ENCODE results near the gene KRT81.

Gene KRT81

GRCh38 chr12:52312086-52312485, 20.8 kb upstream of the KRT81 start:
- Mint-ChIP-seq H3K4me3 (no peak overlapping the region), H3K27me3 (ENCODE audit: low read depth) (peaks cover 61% of the 10 kb centered on the region), H3K4me1 (peaks cover 24% of the 10 kb centered on the region), H3K27ac (no peak overlapping the region), H3K36me3 (ENCODE audit: low read depth) (no peaks in the 10 kb centered on the region), H3K9me3 (no peaks in the 10 kb centered on the region)
- TF ChIP-seq, protein P1, sequence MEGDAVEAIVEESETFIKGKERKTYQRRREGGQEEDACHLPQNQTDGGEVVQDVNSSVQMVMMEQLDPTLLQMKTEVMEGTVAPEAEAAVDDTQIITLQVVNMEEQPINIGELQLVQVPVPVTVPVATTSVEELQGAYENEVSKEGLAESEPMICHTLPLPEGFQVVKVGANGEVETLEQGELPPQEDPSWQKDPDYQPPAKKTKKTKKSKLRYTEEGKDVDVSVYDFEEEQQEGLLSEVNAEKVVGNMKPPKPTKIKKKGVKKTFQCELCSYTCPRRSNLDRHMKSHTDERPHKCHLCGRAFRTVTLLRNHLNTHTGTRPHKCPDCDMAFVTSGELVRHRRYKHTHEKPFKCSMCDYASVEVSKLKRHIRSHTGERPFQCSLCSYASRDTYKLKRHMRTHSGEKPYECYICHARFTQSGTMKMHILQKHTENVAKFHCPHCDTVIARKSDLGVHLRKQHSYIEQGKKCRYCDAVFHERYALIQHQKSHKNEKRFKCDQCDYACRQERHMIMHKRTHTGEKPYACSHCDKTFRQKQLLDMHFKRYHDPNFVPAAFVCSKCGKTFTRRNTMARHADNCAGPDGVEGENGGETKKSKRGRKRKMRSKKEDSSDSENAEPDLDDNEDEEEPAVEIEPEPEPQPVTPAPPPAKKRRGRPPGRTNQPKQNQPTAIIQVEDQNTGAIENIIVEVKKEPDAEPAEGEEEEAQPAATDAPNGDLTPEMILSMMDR (IDR thresholded peaks at IDR 0.05; ENCODE audit: unreplicated experiment in 3 of 3), result no peak

GRCh38 chr12:52311285-52311648, 19.9 kb upstream of the KRT81 start:
- Mint-ChIP-seq H3K27me3 (ENCODE audit: low read depth) (peaks cover 64% of the 10 kb centered on the region), H3K9me3 (no peaks in the 10 kb centered on the region), H3K36me3 (ENCODE audit: low read depth) (no peaks in the 10 kb centered on the region), H3K27ac (no peak overlapping the region), H3K4me1 (peaks cover 24% of the 10 kb centered on the region), H3K4me3 (no peak overlapping the region)
- TF ChIP-seq, protein P1 (IDR thresholded peaks at IDR 0.05; ENCODE audit: unreplicated experiment in 3 of 3), result no peak

GRCh38 chr12:52310622-52311284, 19.4 kb upstream of the KRT81 start:
- Mint-ChIP-seq H3K9me3 (no peaks in the 10 kb centered on the region), H3K27ac (no peak overlapping the region)

GRCh38 chr12:52308806-52309425, 17.6 kb upstream of the KRT81 start:
- peak overlapping the region; percentile 6 to 76 (median 66) for H3K27ac Mint-ChIP-seq
- H3K36me3 Mint-ChIP-seq (ENCODE audit: low read depth), result no peaks in the 10 kb centered on the region
- H3K4me3 Mint-ChIP-seq, result peak overlapping the region; percentile 66 to 74 (median 73)
- H3K4me1 Mint-ChIP-seq, result peaks cover 24% of the 10 kb centered on the region
- H3K27me3 Mint-ChIP-seq (ENCODE audit: low read depth), result peaks cover 79% of the 10 kb centered on the region
- TF ChIP-seq, protein P1 (IDR thresholded peaks at IDR 0.05; ENCODE audit: unreplicated experiment in 3 of 3), result no peak
- no peaks in the 10 kb centered on the region for H3K9me3 Mint-ChIP-seq

More at GRCh38 chr12:52310622-52311284, 19.4 kb upstream of the KRT81 start:
- Mint-ChIP-seq H3K27me3 (ENCODE audit: low read depth) (peaks cover 68% of the 10 kb centered on the region), H3K4me1 (peaks cover 24% of the 10 kb centered on the region), H3K36me3 (ENCODE audit: low read depth) (no peaks in the 10 kb centered on the region), H3K4me3 (no peak overlapping the region)
- TF ChIP-seq, protein P1 (IDR thresholded peaks at IDR 0.05; ENCODE audit: unreplicated experiment in 3 of 3), result no peak

DNA sequence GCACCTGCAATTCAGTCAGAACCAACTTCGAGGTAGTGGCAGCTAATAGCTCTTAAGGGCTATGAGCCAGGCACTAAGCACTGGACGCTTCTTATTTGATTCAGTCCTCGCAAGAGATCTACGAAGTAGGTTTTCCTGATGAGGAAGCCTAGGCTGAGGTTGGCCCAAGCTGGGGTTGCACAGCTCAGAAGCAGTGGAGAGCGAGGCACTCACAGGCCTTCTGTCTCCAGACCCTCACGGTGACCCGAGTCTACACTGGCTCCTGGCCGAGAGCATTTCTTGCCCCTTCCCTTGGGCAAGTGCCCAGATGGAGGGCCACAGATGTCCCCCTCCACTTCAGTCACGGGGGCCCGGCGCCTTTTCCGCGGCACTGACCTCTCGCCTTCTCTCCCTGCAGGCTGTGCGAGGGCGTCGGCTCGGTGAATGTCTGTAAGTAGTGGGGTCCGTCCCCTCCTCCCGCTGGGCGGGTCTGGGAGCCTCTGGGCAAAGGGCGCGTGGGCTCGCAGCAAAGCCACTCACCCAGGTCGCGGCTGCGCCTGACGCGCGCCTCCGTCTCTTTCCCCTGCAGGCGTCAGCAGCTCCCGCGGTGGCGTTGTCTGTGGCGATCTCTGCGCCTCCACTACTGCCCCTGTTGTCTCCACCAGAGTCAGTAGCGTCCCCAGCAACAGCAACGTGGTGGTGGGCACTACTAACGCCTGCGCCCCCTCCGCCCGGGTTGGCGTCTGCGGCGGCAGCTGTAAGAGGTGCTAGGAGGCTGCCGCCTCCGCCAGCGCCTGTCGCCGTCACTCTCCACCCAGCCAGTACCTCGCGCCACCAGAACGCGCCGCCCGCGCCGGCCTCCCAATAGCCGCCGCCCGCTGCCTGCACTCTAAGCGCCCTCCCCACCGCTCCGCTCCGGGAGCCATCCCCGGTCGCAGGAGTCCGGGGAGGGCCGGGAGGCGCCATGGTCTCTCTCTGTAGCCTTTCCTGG, 16.8 kb upstream of the KRT81 start:
- Mint-ChIP-seq H3K9me3 (no peaks in the 10 kb centered on the region), H3K4me3 (peak overlapping the region; percentile 73 to 78 (median 74)), H3K27me3 (ENCODE audit: low read depth) (peaks cover 75% of the 10 kb centered on the region), H3K27ac (peak overlapping the region in 2 of 3 experiments; percentile 6 to 70), H3K4me1 (peaks cover 24% of the 10 kb centered on the region), H3K36me3 (ENCODE audit: low read depth) (no peaks in the 10 kb centered on the region)
- TF ChIP-seq, protein P1 (IDR thresholded peaks at IDR 0.05; ENCODE audit: unreplicated experiment in 3 of 3), result peak in 1 of 3 experiments; percentile 21

Data from nephron (organoid).